C1 segment of cervical spinal cord (tissue), 14 donors: Measurements from ENCODE around the gene BAHCC1.

ENCODE experiments used
- DNase-seq, 14 donors: peaks; one replicate each; lab custom pipeline; 2025; lab: John Stamatoyannopoulos, UW

The BAHCC1 gene

GRCh38 chr17:81491181-81491581 lies 95.9 kb downstream of the BAHCC1 start:
- no peak for DNase-seq

- no peak for DNase-seq
Measured at GRCh38 chr17:81491761-81492160, 96.5 kb downstream of the BAHCC1 start.

GRCh38 chr17:81492202-81492601 lies 96.9 kb downstream of the BAHCC1 start:
- no peak for DNase-seq

GRCh38 chr17:81492706-81493105 lies 97.4 kb downstream of the BAHCC1 start:
- DNase-seq, result no peak

- DNase-seq, result peak in 1 of 14 donors; percentile 22
Measured at GRCh38 chr17:81493198-81494038, 98.2 kb downstream of the BAHCC1 start.

GRCh38 chr17:81494626-81495377 lies 99.5 kb downstream of the BAHCC1 start:
- peak in 1 of 14 donors; percentile 20 for DNase-seq

- DNase-seq, result no peak
Measured at GRCh38 chr17:81498953-81499600, 103.8 kb downstream of the BAHCC1 start.

GRCh38 chr17:81499601-81499970 lies 104.3 kb downstream of the BAHCC1 start:
- no peak for DNase-seq

- no peak for DNase-seq
Measured at GRCh38 chr17:81500047-81500446, 104.8 kb downstream of the BAHCC1 start.

- no peak for DNase-seq
Measured at GRCh38 chr17:81502471-81503017, 107.3 kb downstream of the BAHCC1 start.

GRCh38 chr17:81503619-81504018 lies 108.4 kb downstream of the BAHCC1 start:
- DNase-seq, result no peak

- DNase-seq, result no peak
Measured at GRCh38 chr17:81508639-81509206, 113.5 kb downstream of the BAHCC1 start.

- DNase-seq, result no peak
Measured at GRCh38 chr17:81509207-81509971, 114.1 kb downstream of the BAHCC1 start.

- no peak for DNase-seq
Measured at GRCh38 chr17:81509972-81510784, 114.9 kb downstream of the BAHCC1 start.

GRCh38 chr17:81510785-81511553 lies 115.7 kb downstream of the BAHCC1 start:
- peak in 4 of 14 donors; percentile 17 to 44 (median 34) for DNase-seq

- DNase-seq, result peak in 2 of 14 donors; percentile 31 to 44
Measured at GRCh38 chr17:81511554-81511803, 116.2 kb downstream of the BAHCC1 start.

- DNase-seq, result peak in 4 of 14 donors; percentile 26 to 40 (median 39)
Measured at GRCh38 chr17:81511804-81512561, 116.7 kb downstream of the BAHCC1 start.

GRCh38 chr17:81512562-81513371 lies 117.5 kb downstream of the BAHCC1 start, which contains the start of gene ACTG1:
TSS of gene ACTG1 (minus strand) at chr17:81512799. CDS start at chr17:81512354, 445 bp downstream.
- DNase-seq, result peak; percentile 57 to 93 (median 86)
